Stimulated activated CD8-positive, alpha-beta memory T cell treated with anti-CD3 and anti-CD28 coated beads, Interleukin-2, amount 100 ng/mL, for 48 hours (primary cell): ENCODE data around the gene CHMP6.

Experiments used
- DNase-seq, 2 donors: peaks; one replicate each; pipeline ENCODE4 v3.0.0-alpha.2; 2020; ENCODE audit warnings: low read depth in 2 of 2

The CHMP6 gene

DNA sequence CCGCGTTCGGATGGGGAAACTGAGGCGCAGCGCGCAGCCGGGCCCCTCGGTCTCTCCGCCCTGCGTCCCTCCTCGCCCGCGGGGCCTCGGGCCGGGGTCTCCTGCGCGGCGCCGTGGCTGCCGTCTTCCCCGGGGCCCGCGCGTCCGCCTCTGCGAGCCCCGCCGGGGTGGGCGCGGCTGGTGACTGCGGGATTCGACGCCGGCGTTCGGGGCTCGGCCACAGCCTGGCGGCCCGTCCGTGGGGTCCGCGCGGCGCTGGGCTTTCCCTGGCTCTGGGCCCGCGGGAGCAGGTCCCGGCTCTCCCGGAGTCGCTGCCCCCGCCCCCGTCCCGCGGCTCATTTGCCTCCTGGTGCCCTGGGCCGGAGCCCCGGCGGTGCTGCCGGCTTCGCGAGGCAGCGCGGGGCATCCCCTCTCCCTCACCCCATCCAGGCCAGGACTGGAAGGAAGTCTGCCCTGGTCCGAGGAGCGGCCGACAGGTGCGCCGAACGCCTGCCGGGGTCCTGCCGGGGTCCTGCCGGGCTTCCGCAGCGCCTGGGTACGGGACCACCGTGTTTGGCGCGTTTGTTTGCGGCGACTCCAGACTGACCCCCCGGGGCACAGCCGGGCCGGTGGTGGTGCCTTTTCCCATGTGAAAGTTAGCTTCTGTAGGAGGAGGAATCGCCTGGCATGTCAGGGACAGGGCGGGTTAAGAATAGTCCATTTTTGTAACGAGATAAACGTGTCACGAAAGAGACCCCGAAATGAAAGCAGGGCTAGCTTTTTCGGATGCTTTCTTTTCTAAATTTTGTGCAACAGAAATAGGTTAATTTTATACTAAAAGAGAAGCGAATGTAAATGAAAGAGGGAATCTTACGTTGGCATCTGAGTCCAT, 671 bp downstream of the CHMP6 start:
- no peak for DNase-seq

DNA sequence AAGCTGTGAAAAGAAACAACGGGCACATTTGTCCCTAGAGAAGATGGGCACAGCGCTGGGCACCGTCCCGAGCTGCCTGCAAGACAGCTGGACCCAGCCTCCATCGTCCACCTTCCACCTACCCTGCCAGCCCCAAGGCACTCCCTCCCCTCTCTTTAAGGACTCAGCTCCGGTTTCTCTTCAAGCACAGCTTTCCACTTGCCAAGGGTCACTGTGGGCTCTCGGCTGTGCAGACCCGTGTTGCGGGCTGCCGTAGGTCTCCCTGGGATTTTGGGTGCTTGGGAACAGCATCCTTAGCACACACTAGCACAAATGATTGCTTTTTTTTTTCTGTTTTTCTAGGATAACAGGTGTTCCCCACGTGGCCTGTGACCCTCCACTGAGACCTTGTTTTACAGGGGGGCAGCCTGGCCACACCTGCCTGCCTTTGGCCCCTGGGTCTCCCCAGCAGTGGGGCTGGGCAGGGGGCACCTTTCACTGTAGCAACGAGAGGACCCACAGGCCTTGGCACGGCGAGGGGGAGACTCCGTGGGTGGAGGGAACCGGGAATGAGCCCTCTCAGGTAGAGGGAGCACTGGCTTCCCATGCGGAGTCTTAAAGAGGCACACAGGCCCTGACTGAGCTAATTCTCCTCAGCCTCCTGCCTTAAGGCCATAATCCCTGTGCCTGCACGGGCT, 1.4 kb downstream of the CHMP6 start:
- DNase-seq = no peak

DNA sequence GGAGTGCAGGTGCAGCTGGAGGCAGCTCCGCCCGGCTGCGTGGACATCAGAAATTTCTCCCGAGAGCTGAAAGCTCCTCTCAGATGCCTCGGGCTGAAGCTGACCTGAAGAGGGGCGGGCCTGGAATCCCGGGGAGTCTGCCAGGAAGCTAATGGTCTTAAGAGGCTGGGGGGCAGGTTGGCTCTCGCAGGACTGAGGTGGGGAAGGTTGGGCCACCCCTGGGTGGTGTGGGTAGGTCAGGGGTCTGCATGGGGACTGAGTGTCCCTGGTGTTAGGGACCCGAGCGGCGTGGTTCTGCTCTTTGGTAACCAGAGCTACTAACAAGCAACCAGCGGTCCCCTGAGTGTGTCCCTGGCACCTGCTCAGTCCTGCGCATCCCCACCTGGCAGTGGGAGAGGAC, 3.5 kb downstream of the CHMP6 start:
- DNase-seq = no peak

DNA sequence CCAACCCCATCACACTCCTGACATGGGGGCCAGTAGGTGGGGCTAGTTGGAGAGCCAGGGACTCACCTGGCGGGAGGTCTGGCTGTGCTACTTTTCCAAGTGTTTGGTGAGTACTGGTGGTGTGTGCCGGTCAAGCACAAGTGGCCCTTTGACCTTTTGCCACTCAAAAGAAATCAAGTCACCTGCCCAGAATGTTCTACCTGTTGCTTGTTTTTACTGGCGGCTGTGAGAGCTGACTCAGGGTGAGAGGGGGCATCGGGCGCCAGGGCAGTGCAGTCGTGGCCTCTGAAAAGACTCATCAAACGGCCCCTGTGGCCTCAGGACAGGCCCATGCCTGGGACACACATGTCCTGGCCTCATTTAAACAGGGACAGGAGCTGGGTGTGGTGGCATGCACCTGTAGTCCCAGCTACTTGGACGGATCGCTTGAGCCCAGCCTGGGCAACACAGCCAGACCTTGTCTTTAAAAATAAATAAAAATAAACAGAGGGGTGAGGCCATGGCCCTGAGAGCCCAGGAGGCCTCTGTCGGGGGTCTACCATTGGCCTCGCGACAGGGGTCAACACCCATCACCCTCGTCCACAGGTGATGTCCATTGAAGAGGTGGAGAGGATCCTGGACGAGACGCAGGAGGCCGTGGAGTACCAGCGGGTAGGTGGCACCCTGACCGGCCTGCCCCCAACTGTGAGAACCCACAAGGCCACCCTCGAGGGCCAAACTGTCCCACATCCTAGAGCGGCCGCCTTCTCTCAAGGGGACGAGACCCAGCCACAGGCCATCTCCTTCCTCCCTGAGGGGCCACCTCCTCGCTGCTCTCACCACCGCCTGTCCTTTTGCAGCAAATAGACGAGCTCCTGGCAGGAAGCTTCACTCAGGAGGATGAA, 5.0 kb downstream of the CHMP6 start:
- DNase-seq = no peak

DNA sequence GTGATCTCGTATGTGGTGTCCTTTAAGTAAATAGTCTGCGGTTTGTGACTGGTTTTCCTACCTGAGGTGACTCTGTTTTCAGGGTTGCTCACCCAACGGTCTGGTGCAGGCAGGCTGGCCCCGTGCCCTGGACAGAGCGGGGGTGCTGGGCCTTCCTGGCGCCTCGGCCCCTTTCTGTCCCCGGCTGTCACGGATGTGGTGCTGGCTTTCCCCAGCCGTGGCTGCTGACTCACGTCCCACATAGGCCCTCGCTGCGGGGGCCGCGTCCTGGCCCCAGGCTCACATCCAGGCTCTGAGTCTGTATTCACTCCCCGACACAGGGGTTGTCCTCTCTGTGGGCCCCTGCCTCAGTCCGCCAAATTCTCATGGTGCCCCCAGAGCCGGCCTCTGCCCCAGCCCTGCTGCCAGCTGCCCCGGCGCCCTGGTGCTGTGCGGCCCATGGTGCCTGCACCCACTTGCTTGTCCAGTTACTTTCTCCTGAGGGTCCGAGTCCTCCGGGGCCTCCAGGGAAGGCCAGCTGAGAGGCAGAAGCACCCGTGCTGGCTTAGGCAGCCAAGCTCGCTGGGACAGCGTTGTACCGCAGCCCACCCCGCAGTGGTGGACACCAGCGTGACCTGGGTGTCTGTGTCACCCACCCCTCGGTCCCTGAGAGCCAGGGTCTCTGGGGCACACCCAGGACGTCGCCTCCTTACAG, 5.9 kb downstream of the CHMP6 start:
- DNase-seq = no peak

DNA sequence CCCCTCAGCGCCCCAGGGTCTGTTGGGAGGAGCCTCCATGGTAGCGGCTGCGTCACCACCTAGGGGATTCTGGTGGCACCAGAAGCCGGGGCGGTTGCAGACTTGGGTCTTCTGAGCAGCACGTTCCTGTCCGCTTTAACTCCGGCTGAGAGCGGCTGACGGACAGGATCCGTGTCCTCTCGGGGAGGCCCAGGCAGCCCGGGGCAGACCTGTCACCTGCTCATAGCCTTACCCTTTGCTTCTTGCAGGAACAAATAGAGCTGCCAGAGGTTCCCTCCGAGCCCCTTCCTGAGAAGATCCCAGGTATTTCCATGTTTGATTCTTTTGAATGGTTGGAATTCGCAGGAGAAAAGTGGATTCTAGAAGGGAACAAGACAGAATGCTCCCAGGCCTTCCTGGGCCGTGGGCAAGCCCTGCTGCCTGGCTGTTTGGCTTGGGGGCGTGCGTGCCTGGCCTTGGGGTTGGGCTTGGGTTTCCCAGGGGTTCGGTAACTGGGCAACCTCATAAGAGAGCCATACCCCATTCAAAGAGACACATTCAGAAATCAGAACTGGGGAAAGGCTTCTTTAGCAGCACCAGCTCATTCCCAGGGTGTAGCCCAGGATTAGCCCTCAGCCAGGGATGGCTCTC, 6.6 kb downstream of the CHMP6 start:
- DNase-seq = no peak

DNA sequence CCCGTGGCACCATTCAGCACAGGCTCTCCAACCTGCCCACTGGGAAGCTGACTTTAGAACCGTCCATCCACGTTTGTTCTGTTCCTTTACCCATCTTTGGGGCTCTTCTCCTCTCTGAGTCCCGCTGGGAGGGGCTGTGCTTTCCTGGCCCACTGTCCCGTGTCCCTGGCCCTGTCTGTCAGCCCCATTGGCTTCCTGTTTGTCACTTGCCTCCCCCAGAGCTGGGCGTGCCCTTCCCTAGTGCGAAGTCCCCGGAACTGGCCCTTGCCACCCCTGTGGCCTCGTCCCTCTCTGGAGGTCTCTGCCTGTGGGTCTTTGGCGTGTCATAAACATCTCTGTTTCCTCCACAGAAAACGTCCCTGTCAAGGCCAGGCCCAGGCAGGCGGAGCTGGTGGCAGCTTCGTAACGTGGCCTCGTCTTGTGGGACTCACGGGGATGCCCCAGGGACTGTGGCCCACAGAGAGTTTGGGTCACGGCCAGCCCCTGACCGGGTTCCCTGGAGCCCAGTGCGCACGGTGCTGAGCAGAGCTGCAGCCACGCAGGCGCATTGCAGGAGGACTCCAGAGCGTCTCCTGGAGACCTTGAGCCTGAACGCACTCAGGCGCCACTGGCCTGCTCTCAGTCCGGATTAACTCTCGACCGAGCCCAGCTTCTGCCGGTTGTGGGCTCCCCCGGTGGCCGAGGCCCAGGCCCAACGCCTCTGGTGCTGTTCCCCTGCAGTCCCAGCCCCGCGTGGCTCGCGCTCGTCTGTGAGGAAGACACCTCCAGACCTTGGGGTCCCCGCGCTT, 7.3 kb downstream of the CHMP6 start:
- no peak for DNase-seq

DNA sequence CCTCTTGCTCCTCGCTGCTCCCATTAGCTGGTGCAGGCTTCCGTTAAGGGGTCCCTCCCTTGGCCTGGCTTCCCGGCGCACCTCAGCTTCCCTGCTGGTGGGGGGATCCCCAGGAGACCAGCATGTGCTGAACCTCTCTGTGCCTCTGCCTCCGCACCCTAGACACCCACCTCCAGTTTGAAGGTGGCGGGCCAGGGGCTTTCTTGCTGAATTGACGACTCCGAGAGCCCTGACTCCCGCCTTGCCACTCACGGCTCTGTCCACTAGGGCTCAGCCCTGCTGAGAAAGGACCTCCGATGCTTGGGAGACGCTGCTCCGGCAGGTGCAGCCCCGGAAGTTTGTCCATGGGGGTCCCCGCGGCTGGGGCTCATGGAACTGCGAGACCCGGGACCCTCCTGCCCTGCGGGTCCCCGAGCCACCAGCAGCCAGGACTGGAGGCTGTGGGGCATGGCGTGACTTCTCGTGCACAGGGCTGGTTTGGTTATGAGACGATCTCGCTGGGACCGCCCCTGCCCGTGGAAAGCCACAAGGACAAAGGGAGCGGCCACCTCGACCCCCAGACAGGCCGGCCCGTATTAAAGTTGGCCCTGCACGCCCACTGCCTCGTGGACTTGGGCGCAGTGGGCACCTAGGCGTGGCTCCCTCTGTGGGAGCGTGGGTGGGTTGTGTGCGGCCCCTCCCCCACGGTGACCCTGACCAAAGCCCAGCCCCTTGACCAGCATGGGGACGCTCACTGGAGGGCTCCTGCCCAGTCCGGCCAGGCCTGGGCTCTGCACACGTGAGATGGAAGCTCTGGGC, 8.1 kb downstream of the CHMP6 start:
- no peak for DNase-seq

DNA sequence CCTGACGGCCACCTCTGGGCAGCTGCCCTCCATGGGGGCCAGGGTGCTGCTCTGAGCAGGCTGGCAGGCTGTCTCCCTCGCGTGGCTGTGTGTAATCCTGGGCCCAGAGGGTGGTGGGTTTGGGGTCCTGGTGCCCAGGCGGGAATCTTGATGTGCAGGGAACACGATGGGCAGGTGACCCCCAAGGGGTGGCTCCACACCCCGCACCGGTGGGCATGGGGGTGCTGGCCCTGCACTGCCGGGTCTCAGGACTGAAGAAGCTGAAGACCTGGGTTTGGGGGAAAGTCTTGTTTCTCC, 8.6 kb downstream of the CHMP6 start:
- no peak for DNase-seq

DNA sequence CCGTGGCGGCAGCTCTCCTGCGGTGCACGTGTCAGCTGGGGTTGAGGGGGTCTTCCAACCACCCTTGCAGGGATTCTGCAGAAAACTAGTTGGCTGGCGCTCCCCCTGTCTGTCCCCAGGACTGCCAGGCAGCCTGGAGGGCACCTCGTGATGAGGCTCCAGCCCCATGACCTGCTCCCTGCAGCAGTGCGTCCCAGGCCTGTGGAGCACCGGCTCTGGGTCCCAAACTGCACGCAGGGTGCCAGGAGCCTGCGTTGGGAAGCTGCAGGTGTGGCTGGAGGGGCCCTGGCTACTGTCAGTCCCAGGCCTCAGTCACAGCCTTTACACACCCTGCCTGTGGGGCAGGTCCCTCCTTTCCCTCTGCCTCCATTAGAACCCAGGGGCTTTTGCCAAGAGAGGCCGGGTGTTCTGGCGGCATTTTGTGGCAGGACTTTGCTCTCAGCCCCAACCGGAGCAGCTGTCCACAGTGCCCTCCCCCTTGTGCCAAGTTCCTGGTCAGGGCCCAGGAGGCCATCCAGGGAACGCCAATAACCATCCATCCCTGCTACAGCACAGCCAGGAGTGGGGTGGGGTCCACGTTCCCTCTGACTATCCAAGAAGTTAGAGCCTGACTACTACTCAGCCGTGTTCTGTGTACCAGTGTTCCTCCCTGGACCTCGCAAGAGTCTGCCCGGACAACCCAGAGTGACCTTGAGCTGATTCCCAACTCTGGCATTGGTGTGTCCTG, 9.2 kb downstream of the CHMP6 start:
- DNase-seq = no peak

DNA sequence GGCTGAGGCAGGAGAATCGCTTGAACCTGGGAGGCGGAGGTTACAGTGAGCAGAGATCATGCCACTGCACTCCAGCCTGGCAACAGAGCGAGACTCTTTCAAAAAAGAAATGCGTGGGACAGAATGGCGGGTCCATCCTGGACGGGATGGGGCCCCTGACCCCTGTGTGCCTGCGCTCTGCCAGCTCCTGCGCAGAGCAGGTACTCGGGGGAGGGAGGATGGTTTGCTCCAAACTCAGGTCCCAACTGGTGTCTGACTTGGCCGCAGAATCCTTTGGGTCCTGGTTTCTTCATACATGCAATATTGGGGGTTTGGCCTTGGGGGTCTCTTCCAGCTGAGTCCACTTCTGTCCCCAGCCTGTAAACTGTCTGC, 10.4 kb downstream of the CHMP6 start:
- no peak for DNase-seq

DNA sequence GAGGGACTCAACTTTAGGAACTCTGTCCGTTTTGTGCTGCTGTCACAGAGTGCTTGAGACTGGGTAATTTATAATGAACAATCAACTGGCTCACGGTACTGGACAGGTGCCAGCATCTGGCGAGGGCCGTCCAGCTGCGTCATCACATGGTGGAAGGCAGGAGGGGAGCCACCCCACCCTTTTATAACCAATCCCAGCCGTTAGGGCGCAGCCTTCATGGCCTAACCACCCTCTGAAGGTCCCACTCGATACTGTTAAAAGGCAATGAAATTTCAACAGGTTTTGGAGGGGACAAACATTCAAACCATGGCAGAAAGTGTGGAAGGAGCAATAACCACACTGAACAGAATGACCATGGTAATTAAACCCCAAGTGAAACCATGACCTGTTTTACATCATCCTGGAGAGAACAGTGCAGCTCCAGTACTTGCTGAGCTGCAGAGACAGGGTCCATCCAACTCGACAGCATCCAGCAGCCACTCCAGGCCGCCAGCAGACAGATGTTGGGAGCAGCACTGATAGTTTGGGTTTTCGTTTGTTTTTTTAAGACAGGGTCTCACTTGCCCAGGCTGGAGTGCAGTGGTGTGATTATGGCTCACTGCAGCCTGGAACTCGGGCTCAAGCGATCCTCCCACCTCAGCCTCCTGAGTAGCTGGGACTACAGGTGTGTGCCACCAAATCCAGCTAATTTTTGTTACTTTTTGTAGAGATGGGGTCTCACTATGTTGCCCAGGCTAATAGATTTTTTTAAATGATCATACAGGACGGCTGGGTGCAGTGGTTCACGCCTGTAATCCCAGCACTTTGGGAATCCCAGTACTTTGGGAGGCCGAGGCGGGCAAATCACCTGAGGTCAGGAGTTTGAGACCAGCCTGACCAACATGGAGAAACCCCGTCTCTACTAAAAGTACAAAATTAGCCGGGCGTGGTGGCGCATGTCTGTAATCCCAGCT, 11.0 kb downstream of the CHMP6 start:
- no peak for DNase-seq

DNA sequence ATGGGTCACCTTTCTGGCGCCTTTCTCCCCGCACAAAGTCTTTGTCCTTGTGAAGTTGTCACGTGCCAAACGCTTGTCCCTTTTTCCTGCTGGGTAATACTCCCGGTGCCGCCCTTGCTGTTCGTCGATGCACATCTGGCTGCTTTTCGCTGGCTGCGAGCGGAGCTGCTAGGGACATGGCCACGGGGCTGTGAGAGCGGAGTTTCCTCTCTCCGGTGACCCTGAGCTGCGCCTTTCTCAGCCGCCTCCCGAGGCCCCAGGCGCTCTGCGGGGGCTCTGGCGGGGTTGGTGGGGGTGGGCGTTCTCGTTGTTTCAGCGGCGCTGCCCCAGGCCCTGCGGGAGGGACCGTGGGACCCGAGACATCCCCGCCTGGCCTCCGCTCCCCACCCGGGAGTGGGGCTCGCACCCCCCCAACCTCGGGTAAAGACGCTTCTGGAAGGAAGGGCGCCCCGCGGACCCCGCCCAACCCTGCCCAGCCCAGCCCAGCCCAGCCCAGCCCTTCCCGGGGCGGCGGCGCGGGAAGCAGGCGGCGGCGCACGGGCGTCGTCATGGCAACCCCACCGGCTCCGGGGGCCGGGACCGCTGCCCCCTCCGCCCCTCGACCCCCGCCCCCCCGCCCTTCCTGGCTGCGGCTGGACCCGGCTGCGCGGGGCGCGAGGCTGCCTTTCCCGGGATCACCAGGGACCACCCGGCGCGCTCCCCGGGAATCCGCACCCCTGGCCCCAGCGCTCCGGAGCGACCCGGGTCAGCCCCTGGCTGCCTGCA, 12.3 kb downstream of the CHMP6 start:
- no peak for DNase-seq

DNA sequence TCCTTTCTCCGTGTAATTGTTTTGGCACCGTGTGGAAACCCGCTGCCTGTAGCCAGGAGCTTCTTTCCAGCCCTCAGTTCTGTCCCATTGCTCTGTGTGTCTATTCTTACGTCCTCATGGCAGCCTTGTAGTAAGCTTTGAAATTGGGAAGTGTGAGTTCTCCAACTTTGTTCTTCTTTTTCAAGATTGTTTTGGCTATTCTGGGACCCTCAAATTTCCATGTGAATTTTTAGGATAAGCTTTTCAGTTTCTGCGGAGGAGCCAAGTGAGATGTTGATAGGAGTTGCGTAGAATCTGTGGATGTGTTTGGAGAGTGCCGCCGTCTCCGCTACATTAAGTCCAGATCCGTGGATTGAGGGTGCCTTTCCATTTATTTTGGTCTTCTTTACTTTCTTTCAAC, 15.2 kb downstream of the CHMP6 start:
- no peak for DNase-seq

DNA sequence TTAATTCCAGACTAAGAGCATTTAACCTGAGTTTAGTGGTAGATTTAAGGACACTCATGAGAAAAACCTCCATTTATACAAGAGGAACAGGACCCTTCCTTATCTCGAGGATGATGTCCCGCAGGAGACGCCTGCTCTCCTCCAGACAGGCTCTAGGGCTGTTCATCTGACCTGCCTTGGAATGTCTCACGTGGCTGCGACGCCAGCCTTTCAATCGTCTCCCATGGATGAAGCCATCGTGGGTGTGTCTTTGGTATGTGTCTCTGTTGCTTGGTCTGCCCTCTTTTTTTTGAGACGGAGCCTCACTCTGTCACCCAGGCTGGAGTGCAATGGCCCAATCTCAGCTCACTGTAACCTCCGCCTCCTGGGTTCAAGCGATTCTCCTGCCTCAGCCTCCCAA, 16.5 kb downstream of the CHMP6 start:
- DNase-seq = no peak

DNA sequence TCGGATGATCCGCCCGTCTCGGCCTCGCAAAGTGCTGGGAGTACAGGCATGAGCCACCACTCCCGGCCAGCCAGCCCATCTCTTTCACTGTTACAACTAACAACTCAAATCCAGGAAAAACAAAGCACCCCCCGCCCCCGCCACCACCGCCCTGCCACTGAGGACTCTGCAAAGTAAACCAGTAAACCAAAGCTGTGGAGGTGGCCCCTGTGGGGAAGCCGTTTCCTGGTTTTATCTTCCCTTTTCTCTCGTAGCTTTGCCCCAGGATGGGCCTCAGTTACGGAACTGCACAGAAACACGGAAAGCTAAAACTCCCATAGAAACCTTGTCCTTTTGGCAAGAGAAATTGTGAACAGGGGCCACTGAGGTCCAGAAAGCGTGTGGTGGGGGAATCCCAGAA, 17.5 kb downstream of the CHMP6 start:
- DNase-seq = no peak

DNA sequence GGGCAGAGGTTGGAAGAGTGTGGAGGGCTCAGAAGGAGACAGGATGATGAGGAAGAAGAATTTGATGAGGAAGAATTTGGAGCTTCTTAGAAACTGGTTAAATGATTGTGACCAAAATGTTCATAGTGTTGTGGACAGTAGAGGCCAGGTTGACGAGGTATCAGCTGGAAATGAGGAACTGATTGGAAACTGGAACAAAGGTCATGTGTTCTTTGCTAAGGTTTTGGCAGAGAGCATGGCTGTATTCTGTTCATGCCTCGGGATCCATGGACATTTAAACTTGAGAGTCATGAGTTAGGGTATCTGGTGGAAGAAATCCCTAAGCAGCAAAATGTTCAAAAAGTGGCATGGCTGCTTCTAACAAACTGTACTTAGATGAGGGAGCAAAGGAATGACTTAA, 19.3 kb downstream of the CHMP6 start:
- no peak for DNase-seq
